ENCODE results near the gene NUF2.

DNA sequence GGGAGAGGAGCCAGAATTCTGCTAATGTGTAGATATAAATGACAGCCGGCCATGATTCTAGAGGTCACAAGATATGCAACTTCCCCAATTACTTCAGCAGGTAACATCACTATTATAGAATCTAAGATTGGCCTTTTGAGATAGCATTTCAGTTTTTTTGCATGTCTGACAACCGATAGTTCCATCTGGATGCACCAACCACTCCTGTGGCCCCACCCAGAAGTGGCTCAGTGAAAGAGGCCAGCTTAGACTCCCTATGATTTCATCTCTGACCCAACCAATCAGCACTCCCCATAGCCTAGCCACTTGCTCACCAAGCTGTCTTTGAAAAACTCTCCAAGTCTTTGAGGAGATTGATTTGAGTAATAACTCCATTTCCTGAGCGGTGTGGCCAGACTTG lies 30.3 kb upstream of the NUF2 start:
- TF ChIP-seq, protein P1, sequence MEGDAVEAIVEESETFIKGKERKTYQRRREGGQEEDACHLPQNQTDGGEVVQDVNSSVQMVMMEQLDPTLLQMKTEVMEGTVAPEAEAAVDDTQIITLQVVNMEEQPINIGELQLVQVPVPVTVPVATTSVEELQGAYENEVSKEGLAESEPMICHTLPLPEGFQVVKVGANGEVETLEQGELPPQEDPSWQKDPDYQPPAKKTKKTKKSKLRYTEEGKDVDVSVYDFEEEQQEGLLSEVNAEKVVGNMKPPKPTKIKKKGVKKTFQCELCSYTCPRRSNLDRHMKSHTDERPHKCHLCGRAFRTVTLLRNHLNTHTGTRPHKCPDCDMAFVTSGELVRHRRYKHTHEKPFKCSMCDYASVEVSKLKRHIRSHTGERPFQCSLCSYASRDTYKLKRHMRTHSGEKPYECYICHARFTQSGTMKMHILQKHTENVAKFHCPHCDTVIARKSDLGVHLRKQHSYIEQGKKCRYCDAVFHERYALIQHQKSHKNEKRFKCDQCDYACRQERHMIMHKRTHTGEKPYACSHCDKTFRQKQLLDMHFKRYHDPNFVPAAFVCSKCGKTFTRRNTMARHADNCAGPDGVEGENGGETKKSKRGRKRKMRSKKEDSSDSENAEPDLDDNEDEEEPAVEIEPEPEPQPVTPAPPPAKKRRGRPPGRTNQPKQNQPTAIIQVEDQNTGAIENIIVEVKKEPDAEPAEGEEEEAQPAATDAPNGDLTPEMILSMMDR (IDR thresholded peaks at IDR 0.05; ENCODE audit: low read length) = no peak
- no peak for TF ChIP-seq EZH2 (optimal IDR thresholded peaks at IDR 0.05; ENCODE audit: low read depth, low read length)
- no peak for TF ChIP-seq EZH2phosphoT487 (IDR thresholded peaks at IDR 0.05; ENCODE audit: low read length)

All from MM.1S (cell line).